22Rv1 (cell line): ENCODE measurements around the gene PTPRC.

Experiments
- H3K27ac ChIP-seq: fragments of 450-650 bp; 2 replicates; pipeline ENCODE4 v1.5.1; 2017
- CTCF ChIP-seq: fragments of 450-650 bp; IDR thresholded peaks from 2 replicates; pipeline ENCODE4 v1.5.1; 2017; ENCODE audit warnings: mild to moderate bottlenecking
- ZFX ChIP-seq: fragments of 450-650 bp; IDR thresholded peaks from 2 replicates; pipeline ENCODE4 v1.6.1; 2017; ENCODE audit warnings: antibody characterized with exemption, borderline replicate concordance

Gene PTPRC

GRCh38 chr1:198701250-198701649 is 62.4 kb downstream of the PTPRC start:
- TF ChIP-seq ZFX (no peak), CTCF (no peak)
- no peak overlapping the region for H3K27ac ChIP-seq

GRCh38 chr1:198701766-198702539 is 63.1 kb downstream of the PTPRC start:
- H3K27ac ChIP-seq = no peak overlapping the region
- TF ChIP-seq CTCF = no peak
- TF ChIP-seq ZFX = no peak

GRCh38 chr1:198708761-198709525 is 70.1 kb downstream of the PTPRC start:
- TF ChIP-seq ZFX (no peak), CTCF (no peak)
- no peak overlapping the region for H3K27ac ChIP-seq

GRCh38 chr1:198711837-198712236 is 73.0 kb downstream of the PTPRC start:
- H3K27ac ChIP-seq = no peak overlapping the region
- TF ChIP-seq ZFX (no peak), CTCF (no peak)

GRCh38 chr1:198713081-198713480 is 74.2 kb downstream of the PTPRC start:
- no peak for TF ChIP-seq ZFX
- TF ChIP-seq CTCF = no peak

GRCh38 chr1:198714271-198714670 is 75.4 kb downstream of the PTPRC start:
- no peak for TF ChIP-seq CTCF
- TF ChIP-seq ZFX = no peak
- no peak overlapping the region for H3K27ac ChIP-seq

More at GRCh38 chr1:198713081-198713480, 74.2 kb downstream of the PTPRC start:
- no peak overlapping the region for H3K27ac ChIP-seq

- TF ChIP-seq CTCF (no peak), ZFX (no peak)
- H3K27ac ChIP-seq = no peak overlapping the region
Measured at GRCh38 chr1:198716051-198716450, 77.2 kb downstream of the PTPRC start.
